T follicular helper cell (primary cell): ENCODE results near the gene CCND2.

Experiments used
- DNase-seq: peaks from one replicate; pipeline ENCODE4 v3.0.0-alpha.2; 2020; ENCODE audit warnings: low read depth

The CCND2 gene

GRCh38 chr12:4289998-4290790 is 16.6 kb downstream of the CCND2 start:
- no peak for DNase-seq

- no peak for DNase-seq
Measured at GRCh38 chr12:4292341-4293073, 18.9 kb downstream of the CCND2 start.

GRCh38 chr12:4293299-4293965 is 19.9 kb downstream of the CCND2 start:
- DNase-seq = no peak

- DNase-seq = no peak
Measured at GRCh38 chr12:4293966-4294505, 20.5 kb downstream of the CCND2 start.

- DNase-seq = no peak
Measured at GRCh38 chr12:4296751-4297150, 23.2 kb downstream of the CCND2 start.

GRCh38 chr12:4297617-4298016 is 24.1 kb downstream of the CCND2 start:
- DNase-seq = no peak

- DNase-seq = no peak
Measured at GRCh38 chr12:4300883-4301282, 27.3 kb downstream of the CCND2 start.

GRCh38 chr12:4301932-4302501 is 28.5 kb downstream of the CCND2 start:
- no peak for DNase-seq

- DNase-seq = no peak
Measured at GRCh38 chr12:4302881-4303280, 29.3 kb downstream of the CCND2 start.

- no peak for DNase-seq
Measured at GRCh38 chr12:4303750-4304149, 30.2 kb downstream of the CCND2 start.

- no peak for DNase-seq
Measured at GRCh38 chr12:4307593-4308333, 34.2 kb downstream of the CCND2 start.

GRCh38 chr12:4308334-4308950 is 34.9 kb downstream of the CCND2 start:
- no peak for DNase-seq

GRCh38 chr12:4311776-4312175 is 38.2 kb downstream of the CCND2 start:
- no peak for DNase-seq

GRCh38 chr12:4312251-4312650 is 38.7 kb downstream of the CCND2 start:
- no peak for DNase-seq

- DNase-seq = no peak
Measured at GRCh38 chr12:4320497-4320852, 46.9 kb downstream of the CCND2 start.

GRCh38 chr12:4320853-4321701 is 47.5 kb downstream of the CCND2 start, which contains the start of gene TIGAR:
Gene TIGAR (plus strand): TSS chr12:4321213. CDS start chr12:4321272, 59 bp downstream.
- peak; percentile 83 for DNase-seq

- DNase-seq = no peak
Measured at GRCh38 chr12:4322726-4323125, 49.2 kb downstream of the CCND2 start.
